ENCODE data around the gene THSD4.

The THSD4 gene

DNA sequence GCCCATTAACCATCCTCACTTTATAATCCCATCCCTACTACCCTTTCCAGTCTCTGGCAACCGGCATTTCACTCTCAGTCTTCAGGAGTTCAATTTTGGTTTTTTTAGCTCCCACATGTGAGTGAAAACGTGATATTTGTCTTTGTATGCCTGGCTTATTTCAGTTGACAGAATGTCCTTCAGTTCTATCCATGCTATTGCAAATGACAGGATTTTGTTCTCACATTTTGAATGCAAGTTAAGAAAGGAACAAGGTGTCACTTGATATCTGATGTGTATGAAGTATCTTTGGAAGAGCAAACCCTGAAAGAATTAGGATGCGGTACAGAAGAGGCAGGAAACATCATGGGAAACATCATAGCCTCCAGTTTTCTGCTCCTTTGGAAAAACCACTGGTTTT, 298.1 kb downstream of the THSD4 start:
- H3K9me2 ChIP-seq (ENCODE audit: low read depth, low read length): no peaks in the 10 kb centered on the region
- H3K4me2 ChIP-seq (ENCODE audit: low read length): no peak overlapping the region
- no peaks in the 10 kb centered on the region for H3K79me2 ChIP-seq (ENCODE audit: insufficient read depth, low read length)
- H3F3A ChIP-seq (ENCODE audit: insufficient read depth, low read length): no peaks in the 10 kb centered on the region
- H4K20me1 ChIP-seq (ENCODE audit: insufficient read depth, low read length): no peaks in the 10 kb centered on the region
- H3K27me3 ChIP-seq (ENCODE audit: insufficient read depth, low read length): no peaks in the 10 kb centered on the region
- no peaks in the 10 kb centered on the region for H3K36me3 ChIP-seq (ENCODE audit: insufficient read depth, low read length)
- no peak for TF ChIP-seq EZH2 (IDR thresholded peaks at IDR 0.05; ENCODE audit: borderline replicate concordance, low read length)
- TF ChIP-seq, protein P1, sequence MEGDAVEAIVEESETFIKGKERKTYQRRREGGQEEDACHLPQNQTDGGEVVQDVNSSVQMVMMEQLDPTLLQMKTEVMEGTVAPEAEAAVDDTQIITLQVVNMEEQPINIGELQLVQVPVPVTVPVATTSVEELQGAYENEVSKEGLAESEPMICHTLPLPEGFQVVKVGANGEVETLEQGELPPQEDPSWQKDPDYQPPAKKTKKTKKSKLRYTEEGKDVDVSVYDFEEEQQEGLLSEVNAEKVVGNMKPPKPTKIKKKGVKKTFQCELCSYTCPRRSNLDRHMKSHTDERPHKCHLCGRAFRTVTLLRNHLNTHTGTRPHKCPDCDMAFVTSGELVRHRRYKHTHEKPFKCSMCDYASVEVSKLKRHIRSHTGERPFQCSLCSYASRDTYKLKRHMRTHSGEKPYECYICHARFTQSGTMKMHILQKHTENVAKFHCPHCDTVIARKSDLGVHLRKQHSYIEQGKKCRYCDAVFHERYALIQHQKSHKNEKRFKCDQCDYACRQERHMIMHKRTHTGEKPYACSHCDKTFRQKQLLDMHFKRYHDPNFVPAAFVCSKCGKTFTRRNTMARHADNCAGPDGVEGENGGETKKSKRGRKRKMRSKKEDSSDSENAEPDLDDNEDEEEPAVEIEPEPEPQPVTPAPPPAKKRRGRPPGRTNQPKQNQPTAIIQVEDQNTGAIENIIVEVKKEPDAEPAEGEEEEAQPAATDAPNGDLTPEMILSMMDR (IDR thresholded peaks at IDR 0.05; ENCODE audit: low read length): no peak
- H3K9me3 ChIP-seq (ENCODE audit: low read length): no peaks in the 10 kb centered on the region
- H3K9ac ChIP-seq (ENCODE audit: low read length): no peak overlapping the region
- no peaks in the 10 kb centered on the region for H3K4me1 ChIP-seq (ENCODE audit: insufficient read depth, low read length, severe bottlenecking)
- no peak overlapping the region for H3K4me3 ChIP-seq (ENCODE audit: low read depth, low read length, poor library complexity, severe bottlenecking)
- H2AFZ ChIP-seq (ENCODE audit: low read length): no peak overlapping the region
- no peak overlapping the region for H3K27ac ChIP-seq (ENCODE audit: low read depth, low read length, poor library complexity, severe bottlenecking)

DNA sequence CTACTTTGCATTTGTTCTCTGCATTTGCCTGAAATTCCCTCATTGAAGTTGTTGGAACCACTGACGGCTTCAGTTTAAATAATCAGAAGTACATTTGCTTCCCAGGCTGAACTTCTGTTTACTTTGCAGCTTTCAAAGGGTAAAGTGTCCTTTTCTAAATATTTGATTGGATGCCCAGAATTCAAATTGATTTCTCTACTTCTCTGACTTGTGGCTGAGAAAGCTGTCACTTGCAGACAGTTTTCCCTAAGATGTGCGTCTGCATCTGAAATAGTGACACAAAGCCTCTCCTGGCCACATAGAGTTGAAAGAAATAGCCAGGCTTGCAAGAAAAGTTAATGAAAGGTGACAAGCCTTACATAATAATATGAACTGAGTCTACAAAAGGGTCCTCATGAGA, 299.6 kb downstream of the THSD4 start:
- no peak overlapping the region for H3K27ac ChIP-seq (ENCODE audit: low read depth, low read length, poor library complexity, severe bottlenecking)
- no peaks in the 10 kb centered on the region for H3K79me2 ChIP-seq (ENCODE audit: insufficient read depth, low read length)
- H3K4me3 ChIP-seq (ENCODE audit: low read depth, low read length, poor library complexity, severe bottlenecking): no peak overlapping the region
- H3K36me3 ChIP-seq (ENCODE audit: insufficient read depth, low read length): no peaks in the 10 kb centered on the region
- H3K9ac ChIP-seq (ENCODE audit: low read length): no peak overlapping the region
- H2AFZ ChIP-seq (ENCODE audit: low read length): no peak overlapping the region
- no peaks in the 10 kb centered on the region for H3K9me2 ChIP-seq (ENCODE audit: low read depth, low read length)
- no peaks in the 10 kb centered on the region for H3F3A ChIP-seq (ENCODE audit: insufficient read depth, low read length)
- H3K9me3 ChIP-seq (ENCODE audit: low read length): no peaks in the 10 kb centered on the region
- no peak for TF ChIP-seq EZH2 (IDR thresholded peaks at IDR 0.05; ENCODE audit: borderline replicate concordance, low read length)
- TF ChIP-seq, protein P1 (IDR thresholded peaks at IDR 0.05; ENCODE audit: low read length): no peak
- no peaks in the 10 kb centered on the region for H3K4me1 ChIP-seq (ENCODE audit: insufficient read depth, low read length, severe bottlenecking)
- no peaks in the 10 kb centered on the region for H3K27me3 ChIP-seq (ENCODE audit: insufficient read depth, low read length)
- H3K4me2 ChIP-seq (ENCODE audit: low read length): no peak overlapping the region
- no peaks in the 10 kb centered on the region for H4K20me1 ChIP-seq (ENCODE audit: insufficient read depth, low read length)

DNA sequence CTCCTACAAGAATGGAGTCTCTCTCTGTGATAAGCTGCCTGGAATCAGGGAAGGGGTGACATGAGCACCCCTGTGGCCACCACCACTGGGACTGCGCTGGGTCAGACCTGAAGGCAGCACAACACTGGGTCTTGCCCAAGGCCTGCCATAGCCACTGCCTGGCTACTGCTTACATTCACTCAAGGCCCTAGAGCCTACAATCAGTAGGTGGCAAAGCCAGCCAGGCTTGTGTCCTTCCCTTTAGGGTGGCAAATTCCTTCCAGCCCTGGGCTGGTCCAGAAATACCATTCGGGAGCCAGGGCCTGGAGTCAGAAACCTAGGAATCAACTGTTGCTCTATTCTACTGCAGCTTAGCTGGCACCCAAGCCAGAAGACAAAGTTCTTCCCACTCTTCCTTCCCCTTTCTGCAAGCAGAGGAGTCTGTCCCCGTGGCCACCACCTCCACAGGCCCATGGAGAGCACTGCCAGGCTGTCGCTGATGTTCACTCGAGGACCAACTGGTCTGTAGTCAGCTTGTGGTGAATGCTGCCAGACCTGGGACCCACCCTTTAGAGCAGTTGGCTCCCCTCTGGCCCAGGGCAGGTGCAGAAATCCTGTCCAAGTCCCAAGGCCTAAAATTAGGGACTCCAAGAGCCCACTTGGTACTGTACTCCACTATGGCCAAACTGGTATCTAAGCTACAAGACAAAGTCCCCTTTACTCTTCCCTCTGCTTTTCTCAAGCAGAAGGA, 307.4 kb downstream of the THSD4 start:
- Histone ChIP-seq H4K20me1 (ENCODE audit: insufficient read depth, low read length) (no peaks in the 10 kb centered on the region), H3K9me2 (ENCODE audit: low read depth, low read length) (no peaks in the 10 kb centered on the region), H3K4me2 (ENCODE audit: low read length) (no peak overlapping the region), H3K4me3 (ENCODE audit: low read depth, low read length, poor library complexity, severe bottlenecking) (no peak overlapping the region), H3K9me3 (ENCODE audit: low read length) (no peaks in the 10 kb centered on the region), H3K27ac (ENCODE audit: low read depth, low read length, poor library complexity, severe bottlenecking) (no peak overlapping the region), H3K36me3 (ENCODE audit: insufficient read depth, low read length) (no peaks in the 10 kb centered on the region), H3F3A (ENCODE audit: insufficient read depth, low read length) (no peaks in the 10 kb centered on the region), H3K27me3 (ENCODE audit: insufficient read depth, low read length) (no peaks in the 10 kb centered on the region), H3K4me1 (ENCODE audit: insufficient read depth, low read length, severe bottlenecking) (no peaks in the 10 kb centered on the region), H3K79me2 (ENCODE audit: insufficient read depth, low read length) (no peaks in the 10 kb centered on the region), H2AFZ (ENCODE audit: low read length) (no peak overlapping the region), H3K9ac (ENCODE audit: low read length) (no peak overlapping the region)
- TF ChIP-seq EZH2 (IDR thresholded peaks at IDR 0.05; ENCODE audit: borderline replicate concordance, low read length): no peak
- TF ChIP-seq, protein P1 (IDR thresholded peaks at IDR 0.05; ENCODE audit: low read length): no peak
